Natural killer cell (primary cell): Measurements from ENCODE around the gene VPS9D1. TPM values are rescaled to one million over a fixed set of nuclear protein-coding genes. Genes with fewer than 3 reads are reported as not detected.

ENCODE experiments used
- ATAC-seq, 3 donors: fragments of 150-1000 bp in 2 of 3; fragments of 200-7000 bp in 1 of 3; cut with Tn5 transposase; 1 replicate in 1 of 3; 2 replicates in 2 of 3; pipeline ENCODE4 v1.10.0; 2021; ENCODE audit warnings: mild to moderate bottlenecking in 2 of 3, moderate library complexity in 2 of 3
- DNase-seq, 2 donors: peaks; one replicate each; pipeline versions ENCODE4 v3.0.0 to v3.0.0-alpha.2; 2013 to 2021; ENCODE audit warnings: mixed read lengths in 1 of 2
- H3K27ac ChIP-seq: one replicate; pipeline ENCODE4 v1.5.1; 2013; ENCODE audit warnings: mild to moderate bottlenecking, low read length
- H3K27me3 ChIP-seq: one replicate; pipeline ENCODE4 v1.6.1; 2013; ENCODE audit warnings: low read length; ENCODE audit not compliant: control insufficient read depth, insufficient read depth
- H3K36me3 ChIP-seq: one replicate; pipeline ENCODE4 v1.6.1; 2013; ENCODE audit warnings: low read length; ENCODE audit not compliant: control insufficient read depth, insufficient read depth
- H3K4me1 ChIP-seq: one replicate; pipeline ENCODE4 v1.6.1; 2013; ENCODE audit warnings: low read length; ENCODE audit not compliant: control insufficient read depth, insufficient read depth
- H3K4me3 ChIP-seq: one replicate; pipeline ENCODE4 v1.5.1; 2013; ENCODE audit warnings: low read length
- H3K9me3 ChIP-seq: one replicate; pipeline ENCODE4 v1.6.1; 2013; ENCODE audit warnings: low read length; ENCODE audit not compliant: control insufficient read depth, insufficient read depth
- H3K27ac Mint-ChIP-seq, 2 donors: one replicate each; pipeline ENCODE4 v1.8.0; 2022; ENCODE audit warnings: mild to moderate bottlenecking in 2 of 2, mixed read lengths in 2 of 2, moderate library complexity in 1 of 2
- H3K27me3 Mint-ChIP-seq, 2 donors: one replicate each; pipeline ENCODE4 v1.8.0; 2022; ENCODE audit warnings: low read depth in 2 of 2, mixed read lengths in 2 of 2
- H3K36me3 Mint-ChIP-seq: one replicate; pipeline ENCODE4 v1.8.0; 2022; ENCODE audit warnings: mixed read lengths
- H3K4me1 Mint-ChIP-seq, 2 donors: one replicate each; pipeline ENCODE4 v1.8.0; 2022; ENCODE audit warnings: mixed read lengths in 2 of 2
- H3K4me3 Mint-ChIP-seq: one replicate; pipeline ENCODE4 v1.8.0; 2022; ENCODE audit warnings: mild to moderate bottlenecking, moderate library complexity, mixed read lengths
- H3K9me3 Mint-ChIP-seq, 2 donors: one replicate each; pipeline ENCODE4 v1.8.0; 2022; ENCODE audit warnings: mixed read lengths in 2 of 2
- WGBS: methylation state at CpG from one replicate; pipeline ENCODE4 v1.1.7; 2013; ENCODE audit warnings: missing lambda C conversion rate; ENCODE audit not compliant: insufficient coverage; 5-methylcytosine and 5-hydroxymethylcytosine counted together
- intact Hi-C: fragments of 100-400 bp; cut with micrococcal nuclease; formaldehyde crosslinking; loops from one replicate; pipeline ENCODE4 v1.14.2; 2022
- total RNA-seq, 4 donors: library from RNA; stranded (reverse); fragments of 120-200 nt in 1 of 4; gene quantifications; one replicate each; pipeline versions ENCODE4 v1.2.3 to v1.2.4, GENCODE V29; 2013 to 2022
- TF ChIP-seq, protein P1 (sequence below): fragments of 200-600 bp; IDR thresholded peaks from one replicate; pipeline ENCODE4 v1.8.0; 2022; ENCODE audit warnings: antibody characterized with exemption

Gene VPS9D1
- total RNA-seq, 3 donors from 2014 or later (not counting 1 experiment from before 2014, with no cell fraction given), result 31.7 to 43.0 (median 35.4) TPM

DNA sequence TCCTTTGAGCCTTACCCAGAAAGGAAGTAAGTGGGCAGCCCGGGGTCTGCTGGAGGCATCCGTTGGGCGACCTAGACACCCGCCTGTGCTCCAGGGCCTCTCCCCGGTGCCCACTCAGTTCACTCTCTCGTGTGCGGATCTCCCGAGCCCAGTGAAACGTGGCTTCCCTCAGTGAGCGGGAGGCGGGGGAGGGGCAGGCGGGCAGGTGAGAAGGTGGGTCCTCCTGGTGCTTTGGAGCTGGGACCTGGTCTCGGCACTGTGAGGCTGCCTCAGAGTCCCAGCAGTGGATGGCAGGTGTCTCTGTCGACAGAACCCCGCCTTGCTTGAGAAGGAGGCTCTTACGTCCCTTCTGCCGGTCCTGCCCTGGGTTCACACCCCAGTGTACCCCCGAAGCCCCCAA, 8.6 kb upstream of the VPS9D1 start:
- no peaks in the 10 kb centered on the region for H3K27me3 Mint-ChIP-seq
- H3K4me3 Mint-ChIP-seq, result peak overlapping the region; percentile 35
- Histone ChIP-seq H3K27ac (no peak overlapping the region), H3K9me3 (no peaks in the 10 kb centered on the region), H3K27me3 (no peaks in the 10 kb centered on the region), H3K36me3 (peaks cover 90% of the 10 kb centered on the region), H3K4me1 (peaks cover 93% of the 10 kb centered on the region), H3K4me3 (no peak overlapping the region)
- ATAC-seq (no peak), DNase-seq (no peak)
- H3K9me3 Mint-ChIP-seq, result no peaks in the 10 kb centered on the region
- intact Hi-C loops, result no loop called here
- H3K4me1 Mint-ChIP-seq, result peaks cover 33 to 49% of the 10 kb centered on the region in 2 donors
- peaks cover 7% of the 10 kb centered on the region for H3K36me3 Mint-ChIP-seq
- TF ChIP-seq, protein P1, sequence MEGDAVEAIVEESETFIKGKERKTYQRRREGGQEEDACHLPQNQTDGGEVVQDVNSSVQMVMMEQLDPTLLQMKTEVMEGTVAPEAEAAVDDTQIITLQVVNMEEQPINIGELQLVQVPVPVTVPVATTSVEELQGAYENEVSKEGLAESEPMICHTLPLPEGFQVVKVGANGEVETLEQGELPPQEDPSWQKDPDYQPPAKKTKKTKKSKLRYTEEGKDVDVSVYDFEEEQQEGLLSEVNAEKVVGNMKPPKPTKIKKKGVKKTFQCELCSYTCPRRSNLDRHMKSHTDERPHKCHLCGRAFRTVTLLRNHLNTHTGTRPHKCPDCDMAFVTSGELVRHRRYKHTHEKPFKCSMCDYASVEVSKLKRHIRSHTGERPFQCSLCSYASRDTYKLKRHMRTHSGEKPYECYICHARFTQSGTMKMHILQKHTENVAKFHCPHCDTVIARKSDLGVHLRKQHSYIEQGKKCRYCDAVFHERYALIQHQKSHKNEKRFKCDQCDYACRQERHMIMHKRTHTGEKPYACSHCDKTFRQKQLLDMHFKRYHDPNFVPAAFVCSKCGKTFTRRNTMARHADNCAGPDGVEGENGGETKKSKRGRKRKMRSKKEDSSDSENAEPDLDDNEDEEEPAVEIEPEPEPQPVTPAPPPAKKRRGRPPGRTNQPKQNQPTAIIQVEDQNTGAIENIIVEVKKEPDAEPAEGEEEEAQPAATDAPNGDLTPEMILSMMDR, result no peak
- WGBS, result 96% methylated on average over 18 of the region's 18 CpGs
- peak overlapping the region in 1 of 2 donors; percentile 97 for H3K27ac Mint-ChIP-seq

DNA sequence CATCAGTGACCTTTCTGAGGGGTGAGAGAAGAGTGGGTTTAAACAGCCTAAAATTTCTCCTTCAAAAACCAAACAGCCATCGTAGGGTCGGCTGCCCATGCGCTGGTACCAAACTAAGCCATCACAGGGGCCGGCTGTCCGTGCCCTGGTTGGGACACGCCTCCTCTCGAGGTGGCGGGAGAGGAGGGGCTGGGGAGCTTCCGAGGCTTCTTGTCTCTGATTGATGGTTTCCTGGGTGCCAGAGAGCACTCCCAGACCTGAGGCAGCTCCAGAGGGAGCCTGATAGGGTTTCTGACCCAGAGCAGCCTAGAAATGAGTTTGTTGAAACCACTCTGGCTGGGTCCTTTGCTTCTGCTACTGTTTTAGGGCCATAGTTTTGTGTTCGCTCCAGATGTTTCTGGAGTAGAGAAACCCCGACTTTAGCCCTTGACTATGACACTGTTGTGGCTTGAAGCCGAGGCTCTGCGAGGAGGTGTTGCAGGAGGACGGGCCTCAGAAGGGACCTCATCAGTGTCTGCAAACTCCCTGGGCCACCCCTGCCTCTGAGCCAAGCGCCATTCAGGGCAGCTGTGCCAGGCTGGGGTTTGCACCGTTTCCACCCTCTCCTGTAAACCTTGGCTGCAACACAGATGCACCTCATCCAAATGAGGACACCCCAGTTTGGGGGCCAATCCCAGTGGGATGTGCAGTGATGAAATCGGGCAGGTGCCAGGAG, 6.9 kb upstream of the VPS9D1 start:
- peak; percentile 40 to 64 (median 49) for ATAC-seq
- DNase-seq, result peak in 1 of 2 donors; percentile 35
- peak overlapping the region; percentile 7 for H3K27ac ChIP-seq
- H3K27me3 Mint-ChIP-seq, result no peaks in the 10 kb centered on the region
- no peaks in the 10 kb centered on the region for H3K9me3 ChIP-seq
- peaks cover 99% of the 10 kb centered on the region for H3K4me1 ChIP-seq
- H3K27me3 ChIP-seq, result no peaks in the 10 kb centered on the region
- WGBS, result 59% methylated on average over 17 of the region's 17 CpGs
- H3K4me3 Mint-ChIP-seq, result peak overlapping the region; percentile 73
- intact Hi-C loops, result loop anchor here (1.0 kb wide), 1 partner anchor 10 kb away; no protein-coding TSS in a partner anchor
- no peaks in the 10 kb centered on the region for H3K9me3 Mint-ChIP-seq
- H3K36me3 ChIP-seq, result peaks cover 91% of the 10 kb centered on the region
- no peak overlapping the region for H3K4me3 ChIP-seq
- H3K4me1 Mint-ChIP-seq, result peaks cover 44 to 58% of the 10 kb centered on the region in 2 donors
- TF ChIP-seq, protein P1, result no peak
- H3K36me3 Mint-ChIP-seq, result peaks cover 7% of the 10 kb centered on the region
- H3K27ac Mint-ChIP-seq, result peak overlapping the region; percentile 85 to 97

DNA sequence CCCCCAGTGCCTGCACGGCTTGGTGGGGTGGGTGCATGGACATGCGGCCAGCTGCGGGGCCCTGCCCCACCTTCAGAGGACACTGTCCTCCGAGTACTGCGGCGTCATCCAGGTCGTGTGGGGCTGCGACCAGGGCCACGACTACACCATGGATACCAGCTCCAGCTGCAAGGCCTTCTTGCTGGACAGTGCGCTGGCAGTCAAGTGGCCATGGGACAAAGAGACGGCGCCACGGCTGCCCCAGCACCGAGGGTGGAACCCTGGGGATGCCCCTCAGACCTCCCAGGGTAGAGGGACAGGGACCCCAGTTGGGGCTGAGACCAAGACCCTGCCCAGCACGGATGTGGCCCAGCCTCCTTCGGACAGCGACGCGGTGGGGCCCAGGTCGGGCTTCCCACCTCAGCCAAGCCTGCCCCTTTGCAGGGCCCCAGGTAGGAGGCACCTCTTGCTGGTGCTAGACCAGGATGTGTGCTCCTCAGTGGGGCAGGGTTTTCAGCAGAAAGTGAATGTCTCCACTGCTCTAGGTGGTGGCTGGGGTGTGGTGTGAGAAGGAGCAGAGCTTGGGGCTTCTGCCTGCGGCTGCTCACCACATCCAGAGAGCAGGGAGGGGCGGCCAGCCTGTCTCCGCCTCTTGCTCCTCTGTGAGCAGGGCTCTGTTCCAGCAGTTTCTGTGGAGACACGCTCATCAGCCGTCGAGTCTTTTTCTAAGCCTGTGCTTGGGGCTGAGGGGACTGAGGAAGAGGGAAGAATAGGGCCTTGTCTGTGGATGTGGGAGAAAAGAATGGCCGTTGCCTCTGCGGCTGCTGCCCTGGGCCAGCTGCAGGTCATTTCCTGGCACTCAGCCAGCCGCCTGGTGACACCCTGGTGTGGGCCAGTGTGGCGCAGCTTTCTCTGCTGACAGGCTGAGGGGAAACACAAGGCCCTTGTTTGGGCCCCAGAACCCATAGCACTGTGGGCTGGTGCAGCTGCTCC, 2.9 kb upstream of the VPS9D1 start:
- TF ChIP-seq, protein P1, result no peak
- H3K9me3 Mint-ChIP-seq, result no peaks in the 10 kb centered on the region
- no peaks in the 10 kb centered on the region for H3K27me3 Mint-ChIP-seq
- intact Hi-C loops, result loop anchor here (1.0 to 5.0 kb wide), 3 partner anchors 23 to 139 kb away; no protein-coding TSS in a partner anchor
- peak overlapping the region; percentile 94 to 97 for H3K27ac Mint-ChIP-seq
- peak; percentile 78 to 93 for DNase-seq
- no peaks in the 10 kb centered on the region for H3K9me3 ChIP-seq
- H3K27ac ChIP-seq, result peak overlapping the region; percentile 92
- H3K36me3 ChIP-seq, result peaks cover 54% of the 10 kb centered on the region
- H3K4me1 ChIP-seq, result peaks cover 79% of the 10 kb centered on the region
- peak overlapping the region; percentile 98 for H3K4me3 Mint-ChIP-seq
- WGBS, result 30% methylated on average over 30 of the region's 30 CpGs
- H3K4me3 ChIP-seq, result peak overlapping the region; percentile 98
- ATAC-seq, result peak; percentile 39 to 57 (median 55)
- no peaks in the 10 kb centered on the region for H3K36me3 Mint-ChIP-seq
- peaks cover 31 to 38% of the 10 kb centered on the region in 2 donors for H3K4me1 Mint-ChIP-seq
- H3K27me3 ChIP-seq, result no peaks in the 10 kb centered on the region
